ENCODE data around the gene ARHGAP24. TPM values are rescaled to one million over a fixed set of nuclear protein-coding genes. Genes with fewer than 3 reads are reported as not detected.

The ARHGAP24 gene
- total RNA-seq, 1 donor = 52.5 TPM

DNA sequence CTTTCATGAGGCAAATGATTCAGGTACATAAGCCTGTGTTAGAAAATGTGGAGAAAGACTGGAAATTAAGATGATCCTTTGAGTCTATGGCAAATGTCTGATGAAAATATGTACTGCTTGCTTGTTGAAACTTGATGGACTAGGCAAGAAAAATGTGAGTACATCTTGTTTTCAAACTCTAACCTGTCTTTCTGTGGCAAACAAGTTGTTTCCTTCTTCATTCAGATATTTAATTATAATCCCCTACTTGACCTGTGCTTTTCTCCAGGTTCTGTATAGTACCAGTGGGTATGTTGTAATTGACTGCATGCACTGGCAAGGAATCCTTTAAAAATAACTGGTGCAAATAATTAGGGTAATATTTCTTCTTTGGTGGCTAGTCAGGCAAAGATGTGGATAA lies 136.7 kb downstream of the ARHGAP24 start:
- H3K4me3 ChIP-seq (ENCODE audit: insufficient read depth, low read length) = no peak overlapping the region
- H3K79me2 ChIP-seq (ENCODE audit: insufficient read depth, low read length) = no peaks in the 10 kb centered on the region
- peak; percentile 45 for DNase-seq (ENCODE audit: insufficient read length, low spot score, missing footprints)
- no peak overlapping the region for H3K4me2 ChIP-seq (ENCODE audit: insufficient read depth, low read length)
- H3K9me3 ChIP-seq (ENCODE audit: low read depth, low read length) = no peaks in the 10 kb centered on the region
- H3K27ac ChIP-seq (ENCODE audit: low read depth, low read length) = no peak overlapping the region
- no peaks in the 10 kb centered on the region for H3K36me3 ChIP-seq (ENCODE audit: insufficient read depth, low read length)
- H3K27me3 ChIP-seq (ENCODE audit: insufficient read depth, low read length) = no peaks in the 10 kb centered on the region
- H2AFZ ChIP-seq (ENCODE audit: low read length) = no peak overlapping the region
- no peaks in the 10 kb centered on the region for H4K20me1 ChIP-seq (ENCODE audit: insufficient read depth, low read length)
- no peaks in the 10 kb centered on the region for H3K4me1 ChIP-seq (ENCODE audit: insufficient read depth, low read length)
- TF ChIP-seq, protein P1, sequence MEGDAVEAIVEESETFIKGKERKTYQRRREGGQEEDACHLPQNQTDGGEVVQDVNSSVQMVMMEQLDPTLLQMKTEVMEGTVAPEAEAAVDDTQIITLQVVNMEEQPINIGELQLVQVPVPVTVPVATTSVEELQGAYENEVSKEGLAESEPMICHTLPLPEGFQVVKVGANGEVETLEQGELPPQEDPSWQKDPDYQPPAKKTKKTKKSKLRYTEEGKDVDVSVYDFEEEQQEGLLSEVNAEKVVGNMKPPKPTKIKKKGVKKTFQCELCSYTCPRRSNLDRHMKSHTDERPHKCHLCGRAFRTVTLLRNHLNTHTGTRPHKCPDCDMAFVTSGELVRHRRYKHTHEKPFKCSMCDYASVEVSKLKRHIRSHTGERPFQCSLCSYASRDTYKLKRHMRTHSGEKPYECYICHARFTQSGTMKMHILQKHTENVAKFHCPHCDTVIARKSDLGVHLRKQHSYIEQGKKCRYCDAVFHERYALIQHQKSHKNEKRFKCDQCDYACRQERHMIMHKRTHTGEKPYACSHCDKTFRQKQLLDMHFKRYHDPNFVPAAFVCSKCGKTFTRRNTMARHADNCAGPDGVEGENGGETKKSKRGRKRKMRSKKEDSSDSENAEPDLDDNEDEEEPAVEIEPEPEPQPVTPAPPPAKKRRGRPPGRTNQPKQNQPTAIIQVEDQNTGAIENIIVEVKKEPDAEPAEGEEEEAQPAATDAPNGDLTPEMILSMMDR (IDR thresholded peaks at IDR 0.05; ENCODE audit: extremely low read depth, low read depth, low read length) = no peak

DNA sequence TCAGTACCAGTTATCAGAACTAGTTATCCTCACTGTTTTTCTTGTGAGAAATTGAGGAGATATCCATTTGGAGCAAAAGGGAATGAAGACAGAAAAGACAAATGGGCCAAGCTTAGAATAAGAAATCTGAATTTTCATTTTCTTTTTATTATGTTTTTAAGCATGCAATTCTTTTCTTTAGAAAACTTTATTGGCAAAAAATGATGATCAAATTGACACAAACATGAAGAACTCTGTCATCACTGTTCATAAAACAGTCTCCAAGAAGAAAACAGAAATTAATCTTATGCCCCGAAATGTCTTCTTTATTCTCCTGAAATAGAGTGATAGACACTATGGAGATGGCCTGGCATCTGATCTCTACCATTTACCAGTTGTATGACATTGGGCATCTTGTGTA lies 139.0 kb downstream of the ARHGAP24 start:
- TF ChIP-seq, protein P1 (IDR thresholded peaks at IDR 0.05; ENCODE audit: extremely low read depth, low read depth, low read length) = no peak
- Histone ChIP-seq H3K79me2 (ENCODE audit: insufficient read depth, low read length) (no peaks in the 10 kb centered on the region), H3K27ac (ENCODE audit: low read depth, low read length) (no peak overlapping the region), H2AFZ (ENCODE audit: low read length) (no peak overlapping the region), H3K27me3 (ENCODE audit: insufficient read depth, low read length) (no peaks in the 10 kb centered on the region), H3K4me1 (ENCODE audit: insufficient read depth, low read length) (no peaks in the 10 kb centered on the region), H4K20me1 (ENCODE audit: insufficient read depth, low read length) (no peaks in the 10 kb centered on the region), H3K4me2 (ENCODE audit: insufficient read depth, low read length) (no peak overlapping the region), H3K36me3 (ENCODE audit: insufficient read depth, low read length) (no peaks in the 10 kb centered on the region), H3K4me3 (ENCODE audit: insufficient read depth, low read length) (no peak overlapping the region), H3K9me3 (ENCODE audit: low read depth, low read length) (no peaks in the 10 kb centered on the region)
- DNase-seq (ENCODE audit: insufficient read length, low spot score, missing footprints) = no peak

DNA sequence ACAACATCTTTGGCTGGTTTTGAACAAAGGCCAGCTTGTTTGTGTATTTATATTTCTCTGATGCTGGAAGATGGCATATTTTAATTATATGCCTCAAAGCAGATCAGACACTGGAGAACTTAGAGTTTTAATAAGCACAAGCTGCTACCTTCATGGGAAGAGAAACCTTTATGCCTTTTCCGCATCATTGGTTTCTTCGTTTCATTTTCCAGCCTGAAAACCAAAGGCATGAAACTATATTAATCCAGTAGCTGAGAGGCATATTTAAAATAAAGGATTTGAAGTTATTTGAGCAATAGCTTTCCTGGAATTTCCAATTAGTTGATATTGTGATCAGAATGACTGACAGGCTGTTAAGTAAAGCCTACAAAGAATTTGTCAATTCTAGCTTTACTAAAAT lies 141.0 kb downstream of the ARHGAP24 start:
- H3K4me3 ChIP-seq (ENCODE audit: insufficient read depth, low read length) = no peak overlapping the region
- no peak for DNase-seq (ENCODE audit: insufficient read length, low spot score, missing footprints)
- H3K4me1 ChIP-seq (ENCODE audit: insufficient read depth, low read length) = no peaks in the 10 kb centered on the region
- H4K20me1 ChIP-seq (ENCODE audit: insufficient read depth, low read length) = no peaks in the 10 kb centered on the region
- no peak overlapping the region for H2AFZ ChIP-seq (ENCODE audit: low read length)
- no peak overlapping the region for H3K4me2 ChIP-seq (ENCODE audit: insufficient read depth, low read length)
- TF ChIP-seq, protein P1 (IDR thresholded peaks at IDR 0.05; ENCODE audit: extremely low read depth, low read depth, low read length) = no peak
- H3K27me3 ChIP-seq (ENCODE audit: insufficient read depth, low read length) = no peaks in the 10 kb centered on the region
- H3K27ac ChIP-seq (ENCODE audit: low read depth, low read length) = no peak overlapping the region
- H3K9me3 ChIP-seq (ENCODE audit: low read depth, low read length) = no peaks in the 10 kb centered on the region
- no peaks in the 10 kb centered on the region for H3K36me3 ChIP-seq (ENCODE audit: insufficient read depth, low read length)
- H3K79me2 ChIP-seq (ENCODE audit: insufficient read depth, low read length) = no peaks in the 10 kb centered on the region

DNA sequence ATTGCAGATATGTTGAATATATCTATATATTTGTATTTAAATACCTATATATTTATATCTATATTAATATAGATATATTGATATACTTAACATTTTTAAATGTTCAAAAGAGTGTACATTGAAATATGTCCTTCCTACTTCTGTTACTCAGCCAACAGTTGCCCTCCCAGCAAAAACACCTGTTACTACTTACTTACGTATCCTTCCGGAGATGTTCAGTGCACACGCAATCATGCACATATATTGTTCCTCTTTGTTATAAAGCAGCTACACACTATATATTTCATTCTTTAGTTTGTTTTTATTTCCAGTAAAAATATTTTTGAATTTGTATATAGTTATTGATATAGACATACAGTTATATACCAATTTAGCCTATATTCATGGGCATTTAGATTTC lies 142.3 kb downstream of the ARHGAP24 start:
- H3K4me3 ChIP-seq (ENCODE audit: insufficient read depth, low read length) = no peak overlapping the region
- no peaks in the 10 kb centered on the region for H4K20me1 ChIP-seq (ENCODE audit: insufficient read depth, low read length)
- H2AFZ ChIP-seq (ENCODE audit: low read length) = no peak overlapping the region
- H3K4me1 ChIP-seq (ENCODE audit: insufficient read depth, low read length) = no peaks in the 10 kb centered on the region
- H3K4me2 ChIP-seq (ENCODE audit: insufficient read depth, low read length) = no peak overlapping the region
- no peaks in the 10 kb centered on the region for H3K27me3 ChIP-seq (ENCODE audit: insufficient read depth, low read length)
- H3K9me3 ChIP-seq (ENCODE audit: low read depth, low read length) = no peaks in the 10 kb centered on the region
- no peak overlapping the region for H3K27ac ChIP-seq (ENCODE audit: low read depth, low read length)
- DNase-seq (ENCODE audit: insufficient read length, low spot score, missing footprints) = no peak
- no peaks in the 10 kb centered on the region for H3K36me3 ChIP-seq (ENCODE audit: insufficient read depth, low read length)
- TF ChIP-seq, protein P1 (IDR thresholded peaks at IDR 0.05; ENCODE audit: extremely low read depth, low read depth, low read length) = no peak
- no peaks in the 10 kb centered on the region for H3K79me2 ChIP-seq (ENCODE audit: insufficient read depth, low read length)
